A549 (cell line): Measurements from ENCODE around the gene EDEM1. TPM values are rescaled to one million over a fixed set of nuclear protein-coding genes. Genes with fewer than 3 reads are reported as not detected.

ENCODE experiments used
- ATAC-seq, 2 experiments: fragments of 200-7000 bp in 1 of 2; fragments of >200 bp in 1 of 2; cut with Nextera tagmentation in 1 of 2; cut with Tn5 transposase in 1 of 2; 3 replicates each; pipeline versions ENCODE4 v1.8.0 to v1.9.1; 2018 to 2020; ENCODE audit warnings: mild to moderate bottlenecking in 1 of 2, moderate library complexity in 1 of 2
- CTCF ChIA-PET: fragments of 300-600 bp; sonication (Branson Sonifier 250); formaldehyde crosslinking; extraction: SDS; loops from one replicate; lab custom pipeline; 2021; ENCODE audit warnings: antibody characterized with exemption, inconsistent platforms; lab: Yijun Ruan, JAX
- POLR2A ChIA-PET: fragments of 350-600 bp; formaldehyde crosslinking; extraction: SDS; loops from one replicate; lab custom pipeline; 2021; ENCODE audit warnings: antibody characterized with exemption, inconsistent platforms; lab: Yijun Ruan, JAX
- DNase-seq, 2 experiments: peaks; one replicate each; pipeline versions ENCODE4 v3.0.0 to v3.0.0-alpha.2; 2011 to 2016; ENCODE audit warnings: low read depth in 1 of 2, low spot score in 1 of 2
- FAIRE-seq: peaks from 2 replicates; lab custom pipeline; 2011; peaks lifted over from hg19 to GRCh38; lab: Jason Lieb, UNC
- H3K27ac ChIP-seq, 2 experiments: fragments of >200 bp; sonication (Bioruptor Twin); formaldehyde crosslinking; 3 replicates each; pipeline ENCODE4 v1.5.1; 2016 to 2017
- H3K4me1 ChIP-seq: fragments of >200 bp; sonication (Bioruptor Twin); formaldehyde crosslinking; 3 replicates; pipeline ENCODE4 v1.6.1; 2016
- H3K4me2 ChIP-seq: fragments of >200 bp; sonication (Bioruptor Twin); formaldehyde crosslinking; 3 replicates; pipeline ENCODE4 v1.6.1; 2016
- H3K4me3 ChIP-seq: fragments of >200 bp; sonication (Bioruptor Twin); formaldehyde crosslinking; 3 replicates; pipeline ENCODE4 v1.5.1; 2016
- H3K9me3 ChIP-seq: fragments of >200 bp; sonication (Bioruptor Twin); formaldehyde crosslinking; 3 replicates; pipeline ENCODE4 v1.6.1; 2016
- BHLHE40 ChIP-seq: IDR thresholded peaks from 2 replicates; pipeline ENCODE4 v1.6.1; 2012; ENCODE audit warnings: low read depth, low read length, inconsistent platforms
- CBX2 ChIP-seq: fragments of 200-600 bp; sonication (generic); IDR thresholded peaks from 2 replicates; pipeline ENCODE4 v1.6.1; 2016; ENCODE audit warnings: low read depth, mild to moderate bottlenecking, borderline replicate concordance
- CBX8 ChIP-seq: fragments of 200-600 bp; sonication (generic); IDR thresholded peaks from 2 replicates; pipeline ENCODE4 v1.6.1; 2016
- CTCF ChIP-seq: fragments of >200 bp; sonication (Bioruptor Twin); formaldehyde crosslinking; IDR thresholded peaks from 3 replicates; pipeline ENCODE4 v1.5.1; 2016
- EHF ChIP-seq: fragments of 250-450 bp; sonication (Bioruptor Pico); IDR thresholded peaks from 2 replicates; pipeline ENCODE4 v1.5.0; 2020; ENCODE audit warnings: mild to moderate bottlenecking
- EHMT2 ChIP-seq: fragments of 200-600 bp; sonication (generic); IDR thresholded peaks from 2 replicates; pipeline ENCODE4 v1.6.1; 2016; ENCODE audit warnings: antibody characterized with exemption, low read depth, mild to moderate bottlenecking, moderate library complexity
- ELK1 ChIP-seq: fragments of 150-350 bp; IDR thresholded peaks from 2 replicates; pipeline ENCODE4 v1.6.1; 2014; ENCODE audit warnings: low read depth, mild to moderate bottlenecking, low read length
- EP300 ChIP-seq, 2 experiments: fragments of >200 bp; sonication (Bioruptor Twin); formaldehyde crosslinking; IDR thresholded peaks; 2 replicates in 1 of 2; 3 replicates in 1 of 2; pipeline ENCODE4 v1.6.1; 2016 to 2017
- ESRRA ChIP-seq: fragments of 150-350 bp; IDR thresholded peaks from 2 replicates; pipeline ENCODE4 v1.6.1; 2014; ENCODE audit warnings: mild to moderate bottlenecking, low read length, borderline replicate concordance
- FOSL2 ChIP-seq, 2 experiments: fragments of 450-650 bp in 1 of 2; fragments of >200 bp in 1 of 2; sonication (Bioruptor Twin) in 1 of 2; formaldehyde crosslinking; IDR thresholded peaks; 2 replicates each; pipeline versions ENCODE4 v1.5.0 to v1.6.1; 2016 to 2020; ENCODE audit warnings: mild to moderate bottlenecking in 1 of 2, moderate library complexity in 1 of 2
- HDAC2 ChIP-seq: fragments of 200-600 bp; sonication (generic); IDR thresholded peaks from 2 replicates; pipeline ENCODE4 v1.6.1; 2016
- HES2 ChIP-seq: fragments of >200 bp; sonication (Bioruptor Twin); formaldehyde crosslinking; IDR thresholded peaks from 2 replicates; pipeline ENCODE4 v1.6.1; 2016
- HOXA7 ChIP-seq: fragments of 250-450 bp; sonication (Bioruptor Pico); IDR thresholded peaks from 2 replicates; pipeline ENCODE4 v1.5.0; 2020; ENCODE audit warnings: mild to moderate bottlenecking, moderate library complexity
- HOXB13 ChIP-seq: fragments of 250-450 bp; sonication (Bioruptor Pico); IDR thresholded peaks from 2 replicates; pipeline ENCODE4 v1.5.0; 2020; ENCODE audit warnings: low read depth, mild to moderate bottlenecking, moderate library complexity
- JUN ChIP-seq, 2 experiments: fragments of >200 bp; sonication (Bioruptor Twin); formaldehyde crosslinking; IDR thresholded peaks; 2 replicates in 1 of 2; 3 replicates in 1 of 2; pipeline ENCODE4 v1.6.1; 2016 to 2017
- MAFK ChIP-seq: fragments of 450-650 bp; IDR thresholded peaks from 2 replicates; pipeline ENCODE4 v1.6.1; 2014; ENCODE audit not compliant: partially characterized antibody
- NR3C1 ChIP-seq: fragments of >200 bp; sonication (Bioruptor Twin); formaldehyde crosslinking; IDR thresholded peaks from 3 replicates; pipeline ENCODE4 v1.6.1; 2017
- PBX3 ChIP-seq: IDR thresholded peaks from 2 replicates; pipeline ENCODE4 v1.6.1; 2012
- PHF8 ChIP-seq: fragments of 200-600 bp; sonication (generic); IDR thresholded peaks from 2 replicates; pipeline ENCODE4 v1.6.1; 2016; ENCODE audit warnings: low read depth, mild to moderate bottlenecking, antibody characterized with exemption, moderate library complexity, borderline replicate concordance
- RARB ChIP-seq: fragments of 250-450 bp; sonication (Bioruptor Pico); IDR thresholded peaks from 2 replicates; pipeline ENCODE4 v1.8.0; 2021; ENCODE audit warnings: mild to moderate bottlenecking, moderate library complexity
- REST ChIP-seq: fragments of 200-600 bp; sonication (generic); IDR thresholded peaks from 2 replicates; pipeline ENCODE4 v1.6.1; 2016; ENCODE audit warnings: antibody characterized with exemption, mild to moderate bottlenecking, moderate library complexity
- RNF2 ChIP-seq: fragments of 200-600 bp; sonication (generic); IDR thresholded peaks from 2 replicates; pipeline ENCODE4 v1.6.1; 2016; ENCODE audit warnings: low read depth, mild to moderate bottlenecking, antibody characterized with exemption, moderate library complexity, borderline replicate concordance
- SMC3 ChIP-seq: fragments of >200 bp; sonication (Bioruptor Twin); formaldehyde crosslinking; IDR thresholded peaks from 3 replicates; pipeline ENCODE4 v1.6.1; 2018; ENCODE audit warnings: inconsistent platforms
- TFCP2L1 ChIP-seq: fragments of 250-450 bp; sonication (Bioruptor Pico); IDR thresholded peaks from 2 replicates; pipeline ENCODE4 v1.5.0; 2021; ENCODE audit warnings: mild to moderate bottlenecking
- ZC3H11A ChIP-seq: fragments of 450-650 bp; IDR thresholded peaks from 2 replicates; pipeline ENCODE4 v1.6.1; 2014; ENCODE audit warnings: antibody characterized with exemption, mild to moderate bottlenecking
- ZFP36 ChIP-seq: fragments of 450-650 bp; IDR thresholded peaks from 2 replicates; pipeline ENCODE4 v1.6.1; 2014; ENCODE audit warnings: borderline replicate concordance; ENCODE audit not compliant: partially characterized antibody
- WGBS: methylation state at CpG from one replicate; pipeline ENCODE4 v1.1.6; 2017; ENCODE audit errors: missing lambda C conversion rate; 5-methylcytosine and 5-hydroxymethylcytosine counted together
- polyA plus RNA-seq, 4 experiments: library from polyadenylated mRNA; depleted of rRNA in 3 of 4; stranded (reverse); fragments of >200 nt; fragmentation: RNase III in 1 of 4; extraction: RNeasy Plus Mini Kit Qiagen cat#74134 plus additional on column Dnase treatment in 1 of 4; gene quantifications; 2 replicates in 3 of 4; 3 replicates in 1 of 4; pipeline ENCODE4 v1.2.3, GENCODE V29; 2011 to 2017

EDEM1 gene
- polyA plus RNA-seq, 2 of the 4 experiments (the other 2 are of a cell fraction), result 16.3 to 40.9 TPM

GRCh38 chr3:5153074-5153473 is 34.4 kb upstream of the EDEM1 start:
- POLR2A ChIA-PET, result no interaction called here
- ATAC-seq, result no peak
- CTCF ChIA-PET, result no interaction called here
- H3K4me3 ChIP-seq, result no peak overlapping the region
- 89% methylated on average over 4 of the region's 4 CpGs for WGBS
- no peak for DNase-seq
- H3K4me2 ChIP-seq, result no peak overlapping the region
- TF ChIP-seq ESRRA, result no peak
- no peak for TF ChIP-seq RARB (CRISPR knock-in tag)
- no peak for TF ChIP-seq HES2
- TF ChIP-seq SMC3, result no peak
- TF ChIP-seq ZFP36, result no peak
- no peak for TF ChIP-seq EP300 (IDR thresholded peaks at IDR 0.05)
- TF ChIP-seq CBX2, result no peak
- no peak for TF ChIP-seq JUN (IDR thresholded peaks at IDR 0.05)
- no peak for TF ChIP-seq CBX8
- TF ChIP-seq PBX3, result no peak
- TF ChIP-seq HDAC2, result no peak
- TF ChIP-seq REST, result no peak
- TF ChIP-seq HOXA7 (CRISPR knock-in tag), result no peak
- H3K27ac ChIP-seq, result no peak overlapping the region
- FAIRE-seq, result no peak
- no peaks in the 10 kb centered on the region for H3K4me1 ChIP-seq
- H3K9me3 ChIP-seq, result no peaks in the 10 kb centered on the region

- H3K27ac ChIP-seq, result no peak overlapping the region
- FAIRE-seq (no peak), DNase-seq (no peak), ATAC-seq (no peak)
- ChIA-PET CTCF (no interaction called here), POLR2A (no interaction called here)
- no peak overlapping the region for H3K4me3 ChIP-seq
- H3K4me1 ChIP-seq, result peaks cover 4% of the 10 kb centered on the region; the same call in 2 of the 3 replicates
- no peak overlapping the region for H3K4me2 ChIP-seq
- TF ChIP-seq TFCP2L1 (CRISPR knock-in tag), result no peak
- TF ChIP-seq EHMT2, result no peak
- TF ChIP-seq MAFK, result no peak
- no peak for TF ChIP-seq RARB (CRISPR knock-in tag)
- no peak for TF ChIP-seq CTCF
- TF ChIP-seq HOXB13, result no peak
- no peak for TF ChIP-seq ZC3H11A
- no peak for TF ChIP-seq RNF2
- no peak for TF ChIP-seq SMC3
- no peak for TF ChIP-seq PHF8
- TF ChIP-seq EHF (CRISPR knock-in tag), result no peak
- no peak for TF ChIP-seq FOSL2 (IDR thresholded peaks at IDR 0.05)
- TF ChIP-seq FOSL2 (CRISPR knock-in tag; IDR thresholded peaks at IDR 0.05), result no peak
- TF ChIP-seq ELK1, result no peak
- no peak for TF ChIP-seq BHLHE40
- TF ChIP-seq HDAC2, result no peak
- TF ChIP-seq NR3C1, result no peak
- TF ChIP-seq, all 56 proteins: peak for 0
- H3K9me3 ChIP-seq, result no peaks in the 10 kb centered on the region
Observed at GRCh38 chr3:5155241-5155640, 32.3 kb upstream of the EDEM1 start.
